ENCODE measurements around the gene SSC4D.

SSC4D gene

GRCh38 chr7:76356115-76356514, 53.4 kb downstream of the SSC4D start:
- in situ Hi-C loops (cut with HindIII; ENCODE audit: low sequenced_read_pairs), result no loop called here

- in situ Hi-C loops (cut with HindIII; ENCODE audit: low sequenced_read_pairs), result no loop called here
These were observed 54.3 kb downstream of the SSC4D start for GRCh38 chr7:76354981-76355730.

GRCh38 chr7:76354516-76354915, 55.0 kb downstream of the SSC4D start:
- in situ Hi-C loops (cut with HindIII; ENCODE audit: low sequenced_read_pairs), result no loop called here

GRCh38 chr7:76353744-76354143, 55.8 kb downstream of the SSC4D start:
- in situ Hi-C loops (cut with HindIII; ENCODE audit: low sequenced_read_pairs), result no loop called here

- in situ Hi-C loops (cut with HindIII; ENCODE audit: low sequenced_read_pairs), result no loop called here
These were observed 57.3 kb downstream of the SSC4D start for GRCh38 chr7:76352193-76352592.

GRCh38 chr7:76351372-76351771, 58.1 kb downstream of the SSC4D start:
- in situ Hi-C loops (cut with HindIII; ENCODE audit: low sequenced_read_pairs), result no loop called here

GRCh38 chr7:76349313-76349885, 60.1 kb downstream of the SSC4D start:
- in situ Hi-C loops (cut with HindIII; ENCODE audit: low sequenced_read_pairs), result no loop called here

- in situ Hi-C loops (cut with HindIII; ENCODE audit: low sequenced_read_pairs), result no loop called here
These were observed 61.8 kb downstream of the SSC4D start for GRCh38 chr7:76347710-76348109.

GRCh38 chr7:76346778-76347177, 62.7 kb downstream of the SSC4D start:
- in situ Hi-C loops (cut with HindIII; ENCODE audit: low sequenced_read_pairs), result no loop called here

GRCh38 chr7:76346097-76346496, 63.4 kb downstream of the SSC4D start:
- in situ Hi-C loops (cut with HindIII; ENCODE audit: low sequenced_read_pairs), result no loop called here

GRCh38 chr7:76343931-76344321, 65.6 kb downstream of the SSC4D start:
- in situ Hi-C loops (cut with HindIII; ENCODE audit: low sequenced_read_pairs), result no loop called here

- in situ Hi-C loops (cut with HindIII; ENCODE audit: low sequenced_read_pairs), result no loop called here
These were observed 66.1 kb downstream of the SSC4D start for GRCh38 chr7:76343294-76343930.

- in situ Hi-C loops (cut with HindIII; ENCODE audit: low sequenced_read_pairs), result no loop called here
These were observed 67.3 kb downstream of the SSC4D start for GRCh38 chr7:76342222-76342621.

GRCh38 chr7:76340617-76341131, 68.8 kb downstream of the SSC4D start:
- in situ Hi-C loops (cut with HindIII; ENCODE audit: low sequenced_read_pairs), result no loop called here
